ENCODE data around the gene HOXA1.

The HOXA1 gene

DNA sequence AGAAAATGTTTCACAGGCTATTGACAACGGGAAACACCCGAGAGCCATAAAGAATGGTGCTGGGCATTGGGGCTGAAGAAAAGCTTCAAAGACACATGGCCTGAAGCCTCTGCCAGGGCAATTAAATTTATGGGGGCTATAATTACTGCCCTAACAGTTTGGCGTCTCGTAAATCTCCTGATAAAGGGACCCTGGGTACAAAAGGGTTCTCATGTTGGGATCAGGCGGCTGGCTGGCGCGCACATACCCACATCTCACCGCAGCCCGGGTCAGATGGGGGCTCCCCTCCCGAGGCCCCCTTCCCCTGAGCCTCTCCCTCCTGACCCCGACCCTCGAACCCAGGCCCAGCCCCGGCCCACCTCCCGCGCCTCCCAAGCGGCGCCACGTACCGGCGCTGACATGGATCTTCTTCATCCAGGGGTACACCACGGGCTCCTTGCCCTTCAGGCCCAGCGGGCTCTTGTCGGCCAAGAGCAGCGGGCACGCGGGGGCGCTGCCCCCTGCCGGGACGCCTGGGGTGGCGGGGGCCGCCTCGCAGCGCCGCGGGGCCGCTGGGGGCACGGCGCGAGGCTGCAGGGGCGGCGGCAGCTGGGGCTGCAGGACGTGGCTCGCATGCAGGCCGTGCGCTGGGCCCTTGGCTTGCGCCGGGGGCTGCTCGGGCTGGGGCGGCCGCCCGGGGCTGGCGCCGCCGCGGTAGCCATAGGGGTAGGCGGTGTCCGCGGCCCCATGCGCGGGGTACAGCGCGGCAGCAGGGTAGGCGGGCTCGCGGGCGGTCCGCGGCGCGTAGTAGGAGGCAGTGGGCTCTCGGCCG, 34.1 kb upstream of the HOXA1 start:
- no peak overlapping the region for H3K27ac ChIP-seq
- H3K27me3 ChIP-seq (replicated peaks): peaks cover 92% of the 10 kb centered on the region
- peak overlapping the region; percentile 30 for H3K4me3 ChIP-seq (ENCODE audit: low read depth, low read length)
- TF ChIP-seq, protein P1, sequence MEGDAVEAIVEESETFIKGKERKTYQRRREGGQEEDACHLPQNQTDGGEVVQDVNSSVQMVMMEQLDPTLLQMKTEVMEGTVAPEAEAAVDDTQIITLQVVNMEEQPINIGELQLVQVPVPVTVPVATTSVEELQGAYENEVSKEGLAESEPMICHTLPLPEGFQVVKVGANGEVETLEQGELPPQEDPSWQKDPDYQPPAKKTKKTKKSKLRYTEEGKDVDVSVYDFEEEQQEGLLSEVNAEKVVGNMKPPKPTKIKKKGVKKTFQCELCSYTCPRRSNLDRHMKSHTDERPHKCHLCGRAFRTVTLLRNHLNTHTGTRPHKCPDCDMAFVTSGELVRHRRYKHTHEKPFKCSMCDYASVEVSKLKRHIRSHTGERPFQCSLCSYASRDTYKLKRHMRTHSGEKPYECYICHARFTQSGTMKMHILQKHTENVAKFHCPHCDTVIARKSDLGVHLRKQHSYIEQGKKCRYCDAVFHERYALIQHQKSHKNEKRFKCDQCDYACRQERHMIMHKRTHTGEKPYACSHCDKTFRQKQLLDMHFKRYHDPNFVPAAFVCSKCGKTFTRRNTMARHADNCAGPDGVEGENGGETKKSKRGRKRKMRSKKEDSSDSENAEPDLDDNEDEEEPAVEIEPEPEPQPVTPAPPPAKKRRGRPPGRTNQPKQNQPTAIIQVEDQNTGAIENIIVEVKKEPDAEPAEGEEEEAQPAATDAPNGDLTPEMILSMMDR (IDR thresholded peaks at IDR 0.05; ENCODE audit: low read depth, low read length, missing control alignments): no peak
- H3K36me3 ChIP-seq (replicated peaks): no peaks in the 10 kb centered on the region
- DNase-seq: no peak
- in situ Hi-C loops (cut with HindIII; ENCODE audit: low pct_ligation_motif_present, low sequenced_read_pairs): loop anchor here (10.0 kb wide), 1 partner anchor 275 kb away; no protein-coding TSS in a partner anchor

DNA sequence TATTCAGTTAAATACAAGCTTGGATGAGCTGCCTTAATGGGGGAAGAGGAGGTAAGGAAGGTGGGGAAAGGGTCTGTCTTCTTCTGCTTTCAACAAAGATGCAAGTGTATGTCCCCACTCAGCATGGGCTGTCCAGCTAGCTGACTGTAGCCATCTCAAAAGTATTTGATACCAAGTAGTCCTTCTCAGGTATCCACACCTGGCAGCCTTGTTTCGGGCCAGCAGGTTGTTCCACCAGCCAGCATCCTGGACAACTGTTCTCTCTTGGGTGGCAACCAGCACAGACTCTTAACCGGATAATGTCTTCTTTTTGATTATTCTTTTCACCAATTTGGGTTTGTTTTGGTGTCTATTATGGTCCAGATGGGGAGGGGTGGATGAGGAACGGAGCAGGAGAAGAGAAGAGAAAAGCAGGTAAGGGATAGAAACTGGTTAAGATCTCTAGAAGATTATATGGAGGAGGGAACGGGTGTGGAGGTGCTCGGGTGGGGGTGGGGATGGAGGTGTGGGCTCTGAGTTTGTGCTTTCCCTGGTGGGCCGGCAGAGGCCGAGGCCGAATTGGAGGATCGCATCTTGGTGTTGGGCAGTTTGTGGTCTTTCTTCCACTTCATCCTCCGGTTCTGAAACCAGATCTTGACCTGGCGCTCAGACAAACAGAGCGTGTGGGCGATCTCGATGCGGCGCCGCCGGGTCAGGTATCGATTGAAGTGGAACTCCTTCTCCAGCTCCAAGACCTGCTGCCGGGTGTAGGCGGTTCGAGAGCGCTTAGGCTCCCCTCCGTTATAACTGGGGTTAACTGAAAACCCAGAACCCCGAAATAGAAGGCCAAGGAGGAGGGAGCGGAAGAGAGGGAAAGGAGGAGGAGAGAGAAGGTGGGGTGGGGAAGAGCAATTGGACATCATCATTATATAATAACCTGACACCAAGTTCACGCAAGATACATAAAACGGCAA, 33.3 kb upstream of the HOXA1 start:
- Histone ChIP-seq H3K36me3 (replicated peaks) (no peaks in the 10 kb centered on the region), H3K27ac (no peak overlapping the region), H3K4me3 (ENCODE audit: low read depth, low read length) (peak overlapping the region; percentile 15), H3K27me3 (replicated peaks) (peaks cover 92% of the 10 kb centered on the region)
- in situ Hi-C loops (cut with HindIII; ENCODE audit: low pct_ligation_motif_present, low sequenced_read_pairs): loop anchor here (10.0 kb wide), 1 partner anchor 274 kb away; no protein-coding TSS in a partner anchor
- DNase-seq: no peak
- TF ChIP-seq, protein P1 (IDR thresholded peaks at IDR 0.05; ENCODE audit: low read depth, low read length, missing control alignments): no peak

DNA sequence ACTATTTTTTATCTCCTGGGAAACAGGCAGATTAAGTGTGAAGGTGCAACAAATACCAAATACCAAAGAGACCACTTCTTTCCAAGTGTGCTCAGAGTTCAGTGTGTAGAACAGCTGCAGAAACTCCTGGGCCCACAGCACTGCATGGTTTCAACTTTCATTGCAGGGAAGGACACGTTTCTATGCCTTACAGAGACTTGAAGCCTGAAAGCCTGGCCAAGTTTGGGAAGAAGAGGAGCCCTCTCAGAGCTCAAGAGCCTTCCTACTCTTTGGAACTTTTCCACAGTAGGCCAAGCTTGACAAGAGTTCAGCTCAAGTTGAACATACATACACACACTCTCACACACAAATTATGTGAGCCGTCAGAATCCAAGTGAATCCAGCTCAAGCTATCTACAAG, 32.2 kb upstream of the HOXA1 start:
- H3K27me3 ChIP-seq (replicated peaks): peaks cover 92% of the 10 kb centered on the region
- in situ Hi-C loops (cut with HindIII; ENCODE audit: low pct_ligation_motif_present, low sequenced_read_pairs): loop anchor here (10.0 kb wide), 1 partner anchor 273 kb away; no protein-coding TSS in a partner anchor
- TF ChIP-seq, protein P1 (IDR thresholded peaks at IDR 0.05; ENCODE audit: low read depth, low read length, missing control alignments): no peak
- H3K4me3 ChIP-seq (ENCODE audit: low read depth, low read length): no peak overlapping the region
- H3K36me3 ChIP-seq (replicated peaks): no peaks in the 10 kb centered on the region
- DNase-seq: no peak
- H3K27ac ChIP-seq: no peak overlapping the region

DNA sequence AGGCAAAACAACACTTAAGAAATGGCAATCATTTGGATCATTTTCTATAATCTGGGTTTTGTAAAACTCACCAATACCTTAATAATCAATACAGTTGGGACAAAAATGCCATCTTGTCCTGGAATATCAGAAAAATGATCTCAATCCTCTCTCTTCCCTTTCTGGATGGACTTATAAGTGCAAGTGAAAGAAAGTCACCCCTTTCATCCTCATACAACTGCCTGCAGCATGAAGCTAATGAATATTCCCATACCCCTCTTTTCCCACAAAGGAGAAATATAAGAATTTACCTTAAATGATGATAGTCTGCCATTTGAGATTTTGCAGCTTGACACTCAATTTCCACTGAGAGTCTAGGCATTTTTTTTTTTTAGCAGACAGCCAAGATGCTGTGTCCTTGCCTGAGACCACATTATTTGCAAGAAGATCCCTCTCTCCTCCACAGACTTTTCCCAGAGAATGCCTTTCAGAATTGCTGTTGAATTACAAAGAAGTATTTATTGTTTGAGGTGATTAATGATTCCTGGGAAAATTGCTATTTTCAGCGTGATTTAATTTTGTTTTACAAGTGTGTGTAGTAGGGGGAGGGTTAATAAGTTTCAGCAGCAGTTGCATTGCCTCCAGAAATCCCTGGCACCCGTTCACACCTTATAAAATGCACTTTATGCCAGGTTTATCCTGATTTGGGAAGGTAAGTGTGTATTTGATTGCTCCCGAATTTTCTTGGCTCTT, 31.0 kb upstream of the HOXA1 start:
- Histone ChIP-seq H3K4me3 (ENCODE audit: low read depth, low read length) (no peak overlapping the region), H3K27ac (no peak overlapping the region), H3K27me3 (replicated peaks) (peaks cover 92% of the 10 kb centered on the region), H3K36me3 (replicated peaks) (no peaks in the 10 kb centered on the region)
- TF ChIP-seq, protein P1 (IDR thresholded peaks at IDR 0.05; ENCODE audit: low read depth, low read length, missing control alignments): no peak
- in situ Hi-C loops (cut with HindIII; ENCODE audit: low pct_ligation_motif_present, low sequenced_read_pairs): loop anchor here (10.0 kb wide), 1 partner anchor 272 kb away; no protein-coding TSS in a partner anchor
- no peak for DNase-seq

DNA sequence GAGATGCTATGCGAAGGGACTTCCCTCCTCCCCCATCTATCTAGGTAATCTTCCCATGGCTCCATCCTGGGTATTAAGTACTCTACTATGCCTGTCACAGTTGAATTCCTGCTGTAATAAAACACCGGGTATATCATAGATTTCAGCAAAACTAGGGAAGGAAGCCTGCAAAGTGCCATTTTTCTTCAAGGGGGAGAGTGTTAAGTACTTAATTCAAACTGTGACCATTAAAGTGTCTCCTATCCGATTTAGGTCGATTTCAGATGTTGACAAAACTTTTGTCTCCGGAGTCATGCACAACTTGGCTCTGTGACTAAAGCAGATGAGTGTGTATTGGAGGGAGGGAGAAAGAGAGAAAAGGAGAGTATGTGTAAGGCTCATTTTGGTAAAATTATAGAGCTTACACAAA, 30.2 kb upstream of the HOXA1 start:
- Histone ChIP-seq H3K4me3 (ENCODE audit: low read depth, low read length) (no peak overlapping the region), H3K36me3 (replicated peaks) (no peaks in the 10 kb centered on the region), H3K27ac (no peak overlapping the region), H3K27me3 (replicated peaks) (peaks cover 92% of the 10 kb centered on the region)
- no peak for DNase-seq
- in situ Hi-C loops (cut with HindIII; ENCODE audit: low pct_ligation_motif_present, low sequenced_read_pairs): loop anchor here (10.0 kb wide), 1 partner anchor 271 kb away; no protein-coding TSS in a partner anchor
- TF ChIP-seq, protein P1 (IDR thresholded peaks at IDR 0.05; ENCODE audit: low read depth, low read length, missing control alignments): no peak
